GM19438 (cell line): ENCODE measurements around the gene SCUBE2.

Experiments
- ATAC-seq: cut with Tn5 transposase; IDR thresholded peaks from one replicate; pipeline ENCODE4 v1.9.1; 2021; ENCODE audit warnings: low read depth; ENCODE audit not compliant: unreplicated experiment

The SCUBE2 gene

GRCh38 chr11:9049959-9050358 is 41.4 kb downstream of the SCUBE2 start:
- no peak for ATAC-seq

- no peak for ATAC-seq
Observed at GRCh38 chr11:9047964-9048523, 43.4 kb downstream of the SCUBE2 start.

- no peak for ATAC-seq
Observed at GRCh38 chr11:9046481-9046880, 44.9 kb downstream of the SCUBE2 start.

- ATAC-seq: no peak
Observed at GRCh38 chr11:9042488-9042887, 48.9 kb downstream of the SCUBE2 start.

GRCh38 chr11:9041747-9042146 is 49.7 kb downstream of the SCUBE2 start:
- no peak for ATAC-seq

- no peak for ATAC-seq
Observed at GRCh38 chr11:9040410-9040809, 51.0 kb downstream of the SCUBE2 start.

GRCh38 chr11:9039863-9040262 is 51.5 kb downstream of the SCUBE2 start:
- no peak for ATAC-seq

- ATAC-seq: no peak
Observed at GRCh38 chr11:9039198-9039597, 52.2 kb downstream of the SCUBE2 start.

GRCh38 chr11:9038541-9038940 is 52.9 kb downstream of the SCUBE2 start:
- ATAC-seq: no peak

GRCh38 chr11:9037963-9038362 is 53.4 kb downstream of the SCUBE2 start:
- no peak for ATAC-seq

- ATAC-seq: no peak
Observed at GRCh38 chr11:9037046-9037780, 54.2 kb downstream of the SCUBE2 start.

- ATAC-seq: no peak
Observed at GRCh38 chr11:9030601-9031000, 60.8 kb downstream of the SCUBE2 start.

GRCh38 chr11:9029422-9029821 is 62.0 kb downstream of the SCUBE2 start:
- no peak for ATAC-seq

- ATAC-seq: no peak
Observed at GRCh38 chr11:9028581-9028980, 62.8 kb downstream of the SCUBE2 start.

- no peak for ATAC-seq
Observed at GRCh38 chr11:9025101-9025850, 66.1 kb downstream of the SCUBE2 start.

- no peak for ATAC-seq
Observed at GRCh38 chr11:9022961-9023680, 68.3 kb downstream of the SCUBE2 start.

- no peak for ATAC-seq
Observed at GRCh38 chr11:9020916-9021315, 70.5 kb downstream of the SCUBE2 start.

- ATAC-seq: no peak
Observed at GRCh38 chr11:9019861-9020260, 71.5 kb downstream of the SCUBE2 start.

GRCh38 chr11:9017773-9018172 is 73.6 kb downstream of the SCUBE2 start:
- no peak for ATAC-seq

GRCh38 chr11:9016916-9017642 is 74.3 kb downstream of the SCUBE2 start:
- no peak for ATAC-seq
